GM04503 (cell line): Measurements from ENCODE around the gene LSG1.
"Not testable (repeated sequence)": the region's sequence is repeated elsewhere in the genome, so short reads cannot be mapped to it uniquely, and the experiment has no call there.

Experiments
- DNase-seq: peaks from one replicate; pipeline ENCODE4 v3.0.0-alpha.2; 2012; ENCODE audit warnings: low read depth

The LSG1 gene

DNA sequence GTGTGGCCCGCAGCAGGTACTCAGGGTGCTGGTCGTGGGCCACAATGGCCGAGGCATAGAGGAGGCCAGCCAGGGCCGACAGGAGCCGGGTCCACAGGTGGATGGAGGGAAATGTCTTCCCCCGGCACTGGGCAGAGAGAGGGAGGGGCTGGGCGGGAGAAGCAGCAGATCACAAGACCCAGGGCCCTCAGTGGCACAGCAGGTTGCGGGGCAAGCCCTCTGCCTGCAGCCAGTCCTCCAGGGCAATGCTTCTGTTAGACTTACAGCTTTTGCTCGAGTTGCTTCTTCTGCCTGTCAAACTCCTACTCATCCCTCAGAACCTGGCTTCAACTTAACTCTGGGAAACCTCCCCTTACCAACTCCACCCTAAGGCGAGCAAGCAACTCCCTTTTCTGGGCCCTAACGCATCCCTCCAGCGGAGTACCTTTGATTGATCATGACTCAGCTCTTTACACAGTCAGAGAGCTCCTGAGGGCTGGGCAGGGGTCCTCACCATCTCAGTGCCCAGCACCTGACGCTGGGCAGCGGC is 54.8 kb downstream of the LSG1 start:
- no peak for DNase-seq

DNA sequence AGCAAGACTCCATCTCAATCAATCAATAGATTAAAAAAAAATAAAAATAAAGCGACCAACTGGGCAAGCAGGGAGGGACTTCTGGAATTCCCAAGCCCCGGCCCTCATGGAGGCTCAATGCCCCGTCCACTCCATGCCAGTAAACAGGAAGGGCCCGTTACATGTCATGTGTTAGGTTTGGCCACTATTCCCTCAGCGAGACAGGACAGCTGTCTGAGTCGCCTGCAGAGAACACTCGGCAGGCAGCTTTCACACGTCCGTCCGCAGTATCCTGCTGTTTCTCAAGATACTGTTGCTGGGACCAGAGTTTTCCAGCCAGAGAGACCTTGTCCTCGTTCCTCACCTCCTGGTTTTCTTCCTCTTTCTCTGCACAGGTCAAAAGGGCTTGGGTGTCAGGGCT is 56.8 kb downstream of the LSG1 start:
- DNase-seq = no peak

DNA sequence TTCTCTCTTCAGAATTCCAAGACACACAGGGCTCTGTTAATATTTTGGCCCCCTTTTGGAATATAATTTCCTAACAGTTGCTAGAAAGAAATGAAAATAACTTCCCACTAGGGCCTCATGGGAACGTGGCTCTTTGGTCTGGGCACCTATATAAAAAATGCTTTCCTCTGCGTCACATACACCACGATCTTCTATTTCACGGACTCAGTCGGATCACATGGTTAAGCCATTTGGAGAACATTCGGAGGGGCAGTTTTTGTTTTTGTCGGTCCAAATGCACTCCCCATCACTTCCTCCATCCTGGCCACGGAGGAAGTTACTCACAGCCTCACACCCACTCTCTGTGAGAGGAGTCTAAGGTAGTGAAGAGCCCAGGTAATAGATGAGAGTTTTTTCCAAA is 59.8 kb downstream of the LSG1 start:
- DNase-seq = no peak

DNA sequence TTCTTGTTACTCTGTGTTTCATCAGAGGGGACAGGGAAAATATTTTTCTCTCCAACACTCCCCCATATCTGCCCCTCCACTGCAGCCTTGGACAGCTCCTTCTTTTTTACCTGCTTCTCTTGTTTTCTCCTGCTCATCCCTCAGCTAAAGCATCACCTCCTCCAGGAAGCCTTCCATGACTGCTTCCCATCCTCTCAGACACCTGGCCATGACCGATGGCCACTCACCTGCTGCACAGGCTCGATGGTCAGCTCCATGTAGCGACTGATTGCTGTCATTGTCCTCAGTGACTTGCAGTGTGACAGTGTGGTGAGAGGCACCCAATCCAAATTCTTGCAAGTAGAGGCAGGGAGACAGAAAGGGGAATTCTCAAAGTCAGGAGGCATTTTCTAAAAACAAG is 61.3 kb downstream of the LSG1 start:
- no peak for DNase-seq

DNA sequence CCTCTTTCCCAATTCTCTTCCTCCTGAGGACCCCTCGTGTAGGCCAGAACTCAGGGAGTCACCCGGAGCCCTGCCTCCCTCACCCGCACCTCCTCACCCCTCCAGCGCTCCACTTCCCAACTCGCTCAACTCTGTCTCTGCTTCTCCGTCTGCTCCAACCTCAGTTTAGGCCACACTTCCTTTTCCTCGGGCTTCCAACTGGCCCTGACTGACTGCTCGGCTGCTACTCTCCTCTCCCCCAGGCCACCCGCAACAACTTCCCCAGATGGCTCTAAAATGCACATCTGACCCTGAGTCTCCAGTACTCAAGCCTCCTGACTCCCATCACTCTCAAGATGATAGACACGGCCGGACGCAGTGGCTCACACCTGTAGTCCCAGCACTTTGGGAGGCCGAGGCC is 62.4 kb downstream of the LSG1 start:
- DNase-seq = no peak

DNA sequence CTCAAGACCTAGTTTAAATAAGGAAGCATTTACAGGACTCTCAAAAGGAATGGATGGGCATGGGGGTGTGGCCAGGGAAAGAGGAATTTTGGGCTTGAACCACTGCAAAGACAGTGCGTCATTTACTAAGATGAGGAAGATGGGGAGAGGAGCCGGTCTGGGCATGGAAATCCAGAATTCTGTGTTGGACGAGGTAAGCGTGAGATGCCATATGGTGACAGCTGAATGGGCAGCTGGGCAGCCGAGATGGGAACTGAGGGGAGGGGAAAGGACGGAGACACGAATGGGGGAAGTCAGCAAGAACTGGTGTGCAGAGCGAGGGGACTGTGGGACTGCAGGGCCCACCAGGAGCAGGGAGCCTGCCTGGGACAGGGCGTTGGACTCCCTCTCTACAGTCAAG is 63.0 kb downstream of the LSG1 start:
- DNase-seq = no peak

DNA sequence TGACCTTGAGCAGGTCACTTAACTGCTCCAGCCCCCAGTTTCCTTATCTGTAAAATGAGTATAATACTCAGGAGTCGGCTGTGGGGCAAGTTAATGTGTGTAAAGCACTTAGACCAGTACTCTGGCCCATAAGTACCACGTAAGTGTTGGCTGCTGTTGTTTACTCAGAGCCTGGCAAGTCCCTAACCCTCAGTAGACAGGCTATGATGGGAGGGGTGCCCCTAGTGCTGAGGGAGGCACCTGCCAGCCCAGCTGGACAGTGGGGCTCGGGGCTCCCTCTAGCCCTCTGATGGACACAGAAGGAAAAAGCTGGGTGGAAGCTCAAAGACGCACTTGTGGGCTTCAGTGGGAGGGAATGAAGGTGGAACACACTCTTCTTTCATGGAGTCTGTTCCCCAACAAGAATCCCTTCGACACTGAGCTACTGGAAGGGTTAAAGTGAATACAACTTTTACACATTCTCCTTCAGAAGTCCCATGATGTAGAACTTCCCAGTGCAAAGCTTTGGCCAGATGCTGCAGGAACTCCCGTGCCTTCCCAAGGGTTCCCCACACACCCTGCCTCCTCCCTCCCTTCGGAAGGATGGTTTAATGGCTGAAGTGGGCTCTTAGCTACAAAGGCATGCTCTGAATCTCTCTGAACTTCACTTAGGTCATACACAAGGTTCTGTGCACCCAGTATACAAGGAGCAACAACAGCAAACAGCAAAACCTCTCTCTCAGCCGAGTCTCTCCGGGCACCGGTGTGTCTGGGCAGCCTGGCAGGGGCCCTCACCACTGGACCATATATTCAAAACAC is 64.2 kb downstream of the LSG1 start:
- no peak for DNase-seq

DNA sequence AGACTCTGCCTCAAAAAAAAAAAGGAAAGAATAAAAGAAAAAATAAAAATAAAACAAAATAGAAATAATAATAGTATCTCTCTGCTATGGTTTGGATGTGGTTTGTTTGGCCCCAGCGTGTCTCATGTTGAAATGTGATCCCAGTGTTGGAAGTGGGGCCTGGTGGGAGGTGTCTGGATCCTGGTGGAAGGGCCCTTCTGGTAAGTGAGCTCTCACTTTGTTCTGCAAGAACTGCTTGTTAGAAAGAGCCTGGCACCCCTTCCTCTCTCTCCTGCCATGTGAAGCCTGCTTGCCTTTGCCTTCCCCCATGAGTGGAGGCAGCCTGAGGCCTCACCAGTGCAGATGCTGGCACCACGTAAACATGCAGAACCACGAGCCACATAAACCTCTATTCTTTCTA is 65.0 kb downstream of the LSG1 start:
- DNase-seq = no peak

DNA sequence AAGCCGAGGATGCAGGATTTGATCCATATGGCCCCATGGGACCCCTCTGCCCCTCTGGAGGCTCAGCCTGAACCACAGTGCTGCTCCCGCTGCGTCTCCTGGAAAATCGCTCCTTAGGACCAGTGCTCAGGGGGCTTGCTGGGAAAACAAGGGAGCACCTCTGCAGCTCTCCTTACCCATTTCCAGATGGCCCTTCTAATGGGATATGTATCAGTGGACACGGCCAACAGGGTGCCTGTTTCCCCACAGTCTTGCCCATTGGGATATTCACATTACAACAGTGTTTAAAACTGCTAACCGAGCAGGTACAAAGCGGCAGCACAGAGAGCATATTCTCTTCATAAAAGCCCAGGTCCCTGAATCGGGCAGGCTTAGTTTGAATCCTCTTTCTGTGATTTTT is 65.8 kb downstream of the LSG1 start:
- no peak for DNase-seq

DNA sequence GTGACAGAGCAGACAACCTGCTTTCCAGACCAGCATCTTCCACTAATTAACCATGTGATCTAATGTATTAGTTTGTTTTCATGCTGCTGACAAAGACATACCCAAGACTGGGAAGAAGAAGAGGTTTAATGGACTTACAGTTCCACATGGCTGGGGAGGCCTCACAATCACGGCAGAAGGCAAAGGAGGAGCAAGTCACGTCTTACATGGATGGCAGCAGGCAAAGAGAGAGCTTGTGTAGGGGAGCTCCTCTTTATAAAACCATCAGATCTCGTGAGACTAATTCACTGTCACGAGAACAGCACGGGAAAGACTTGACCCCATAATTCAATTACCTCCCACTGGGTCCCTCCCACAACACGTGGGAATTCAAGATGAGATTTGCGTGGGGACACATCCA is 66.7 kb downstream of the LSG1 start:
- not testable (repeated sequence) for DNase-seq

DNA sequence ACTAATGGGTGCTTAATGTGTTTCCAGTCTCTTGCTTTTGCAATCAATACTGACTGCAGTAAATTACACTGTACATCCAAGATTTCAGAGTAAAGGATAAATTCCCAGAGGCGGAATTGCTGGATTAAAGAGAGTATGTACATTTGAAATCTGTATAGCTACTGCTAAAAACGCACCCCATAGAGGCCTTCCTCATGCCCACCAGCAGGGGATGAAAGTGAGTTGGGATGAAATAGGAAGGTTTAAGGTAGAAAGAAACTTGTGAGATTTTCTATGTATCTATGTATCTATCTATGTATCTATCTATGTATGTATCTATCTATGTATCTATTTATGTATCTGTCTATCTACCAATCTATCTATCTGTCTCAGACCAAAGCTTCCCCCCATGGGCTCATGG is 67.2 kb downstream of the LSG1 start:
- no peak for DNase-seq

DNA sequence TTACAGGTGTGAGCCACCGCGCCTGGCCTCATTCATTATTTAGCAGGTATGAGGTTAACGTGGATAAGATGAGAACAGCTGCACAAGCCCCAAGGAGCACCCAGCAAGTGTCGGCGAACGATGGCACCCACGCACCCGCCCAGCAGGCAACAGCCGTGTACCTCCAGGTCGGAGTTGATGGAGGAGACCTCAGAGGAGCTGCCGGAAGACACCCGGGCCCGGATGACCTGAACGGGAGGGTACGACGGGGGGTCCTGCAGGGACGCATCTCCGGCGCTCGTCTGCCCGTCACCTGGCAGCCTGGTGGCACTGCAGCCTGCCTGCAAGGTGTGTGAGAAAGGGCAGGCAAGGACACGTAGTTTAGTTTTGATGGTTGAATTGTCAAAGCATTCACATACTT is 67.9 kb downstream of the LSG1 start:
- DNase-seq = no peak

DNA sequence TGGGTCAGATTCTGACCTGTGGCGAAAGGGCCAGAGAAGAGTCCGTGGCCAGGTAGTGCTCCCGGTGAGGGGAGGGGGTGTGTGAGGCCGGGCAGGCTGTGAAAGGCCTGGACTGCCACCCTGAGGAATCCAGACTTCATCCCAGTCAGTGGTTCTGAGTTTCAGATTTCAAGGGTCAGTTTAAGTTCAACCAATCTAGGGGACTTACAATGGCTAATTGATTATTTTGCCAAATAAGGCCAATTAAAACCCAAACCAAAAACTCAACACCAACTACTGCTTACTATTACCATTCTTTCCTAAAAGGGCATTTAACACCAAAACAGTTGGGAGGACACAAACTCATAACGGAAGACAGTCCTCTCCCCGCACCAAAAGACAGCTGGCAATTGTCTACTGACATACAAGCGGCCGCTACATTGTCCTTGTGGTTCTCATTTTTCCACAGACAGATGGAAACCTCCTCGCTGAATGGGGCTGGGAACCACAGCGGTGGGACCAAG is 69.3 kb downstream of the LSG1 start:
- DNase-seq = no peak

DNA sequence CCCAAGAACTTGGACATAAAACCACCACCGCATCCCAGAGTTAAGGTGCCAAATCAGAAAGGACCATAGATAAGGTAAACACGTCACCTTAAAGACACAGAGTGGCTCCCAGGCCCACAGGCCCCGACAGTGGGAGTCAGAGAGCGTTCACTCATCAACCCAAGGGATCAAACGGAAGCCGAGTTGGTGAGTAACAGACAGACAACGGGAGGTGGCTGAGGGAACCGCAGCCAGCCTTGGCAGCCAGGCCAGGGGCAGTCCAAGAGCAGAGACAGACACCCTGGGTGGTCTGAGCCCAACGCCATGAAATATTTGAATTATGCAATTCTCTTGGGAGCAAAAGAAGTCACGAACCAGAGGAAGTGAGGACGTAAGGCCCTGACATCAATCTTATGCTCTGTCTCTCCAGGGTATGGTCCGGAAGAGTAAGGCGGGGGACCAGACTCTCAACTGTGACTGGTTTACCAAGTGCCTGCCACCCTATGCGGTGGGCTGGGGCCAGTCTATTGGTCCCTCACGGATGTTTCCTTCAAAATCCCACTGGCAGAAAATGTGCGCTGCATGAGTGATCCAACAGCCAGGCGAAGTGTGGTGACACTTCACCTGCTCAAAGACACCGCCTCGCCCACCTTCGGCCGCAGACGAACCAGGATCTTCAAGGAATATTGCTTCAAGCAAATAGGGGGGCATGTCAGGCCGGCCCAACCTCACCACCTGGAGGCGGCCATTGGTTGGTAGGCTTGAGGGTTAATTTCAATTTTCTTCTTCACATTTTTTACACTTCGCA is 73.0 kb downstream of the LSG1 start:
- DNase-seq = no peak

DNA sequence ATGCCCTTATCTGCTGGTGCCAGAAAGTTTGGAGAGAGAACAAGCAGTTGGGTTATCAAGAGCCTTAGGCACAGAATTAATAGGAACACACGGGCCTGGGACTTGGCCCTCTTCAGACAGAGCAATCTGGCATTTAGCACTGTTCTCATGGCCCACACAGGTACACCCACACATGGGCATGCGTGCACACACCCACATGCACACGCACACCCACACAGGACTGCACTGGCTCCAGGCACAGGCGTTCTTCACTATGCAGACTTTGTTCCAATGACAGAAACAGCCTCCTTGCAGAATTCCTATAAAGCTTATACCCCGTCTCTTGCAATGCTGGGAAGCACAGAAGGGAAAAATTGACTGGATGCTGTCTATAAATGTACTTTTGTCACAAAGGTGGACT is 75.1 kb downstream of the LSG1 start:
- no peak for DNase-seq

DNA sequence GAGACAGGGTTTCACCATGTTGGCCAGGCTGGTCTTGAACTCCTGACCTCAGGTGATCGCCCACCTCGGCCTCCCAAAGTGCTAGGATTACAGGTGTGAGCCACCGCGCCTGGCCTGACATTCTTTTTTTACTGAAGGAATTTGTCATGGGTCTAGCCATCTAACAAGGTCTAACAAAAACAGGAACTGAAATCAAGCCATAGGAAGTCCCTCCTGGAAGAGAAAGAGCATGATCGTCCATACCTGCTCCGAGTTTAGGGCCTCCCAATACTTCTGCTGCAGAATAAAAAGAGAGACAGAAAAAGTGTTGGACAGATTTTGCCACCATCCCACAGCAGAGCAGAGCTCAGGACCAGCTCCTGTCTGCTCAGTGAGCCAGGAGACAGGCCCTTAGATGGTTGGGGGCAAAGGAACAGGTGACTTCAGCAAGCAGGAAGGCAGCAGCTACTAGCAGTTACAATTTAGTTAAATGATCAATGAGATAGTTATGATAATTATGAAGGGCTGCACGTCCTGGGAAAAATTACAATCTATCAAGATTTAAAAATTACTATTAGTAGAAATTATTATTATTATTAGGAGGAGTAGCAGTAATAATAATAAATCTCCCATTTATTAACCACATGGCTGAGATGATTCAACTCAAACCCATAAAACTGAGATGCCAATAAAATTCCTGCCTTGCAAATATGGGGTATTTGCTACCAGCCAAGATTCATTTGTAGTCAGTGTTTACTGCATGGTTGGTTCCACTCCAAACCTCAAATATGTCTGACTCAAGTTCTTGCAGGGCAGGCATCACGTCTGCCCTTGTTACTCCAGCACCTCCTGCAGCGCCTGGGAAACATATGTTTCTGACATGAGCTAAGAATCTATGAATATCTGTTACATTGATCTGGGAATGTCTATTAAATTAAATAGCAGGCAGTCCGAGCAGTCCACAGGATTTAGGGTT is 78.9 kb downstream of the LSG1 start:
- peak; percentile 99 for DNase-seq
